ENCODE data around the gene RAB26.
"Not testable (repeated sequence)": the region's sequence is repeated elsewhere in the genome, so short reads cannot be mapped to it uniquely, and the experiment has no call there.

Gene RAB26

GRCh38 chr16:2200313-2200712 is 51.9 kb downstream of the RAB26 start:
- no peak for DNase-seq

- not testable (repeated sequence) for DNase-seq
These were observed 54.8 kb downstream of the RAB26 start for GRCh38 chr16:2203119-2203688.

Measured in amniotic stem cell (primary cell).